WI38 (cell line): ENCODE measurements around the gene SSTR5.

Experiments
- H3K4me3 ChIP-seq: 2 replicates; pipeline ENCODE4 v1.5.1; 2011; ENCODE audit warnings: low read depth, mild to moderate bottlenecking, control low read depth, low read length
- CTCF ChIP-seq: IDR thresholded peaks from 2 replicates; pipeline ENCODE4 v1.5.1; 2012; ENCODE audit warnings: low read depth, mild to moderate bottlenecking, control low read depth, low read length

The SSTR5 gene

GRCh38 chr16:1077877-1078578, 5.5 kb downstream of the SSTR5 start:
- no peak overlapping the region for H3K4me3 ChIP-seq
- TF ChIP-seq CTCF = no peak

- H3K4me3 ChIP-seq = no peak overlapping the region
- no peak for TF ChIP-seq CTCF
These were observed 6.1 kb downstream of the SSTR5 start for GRCh38 chr16:1078579-1079021.

- no peak overlapping the region for H3K4me3 ChIP-seq
- no peak for TF ChIP-seq CTCF
These were observed 6.8 kb downstream of the SSTR5 start for GRCh38 chr16:1079341-1079740.

- TF ChIP-seq CTCF = no peak
- H3K4me3 ChIP-seq = no peak overlapping the region
These were observed 7.4 kb downstream of the SSTR5 start for GRCh38 chr16:1079786-1080525.

- no peak for TF ChIP-seq CTCF
- no peak overlapping the region for H3K4me3 ChIP-seq
These were observed 8.5 kb downstream of the SSTR5 start for GRCh38 chr16:1080801-1081733.

GRCh38 chr16:1081734-1082265, 9.3 kb downstream of the SSTR5 start:
- H3K4me3 ChIP-seq = no peak overlapping the region
- TF ChIP-seq CTCF = no peak
